HEK293T (cell line): ENCODE data around the gene PLD5.
"Not testable (repeated sequence)": the region's sequence is repeated elsewhere in the genome, so short reads cannot be mapped to it uniquely, and the experiment has no call there.

Experiments used
- CTCF ChIA-PET: fragments of 350-600 bp; formaldehyde crosslinking; extraction: SDS; loops from one replicate; lab custom pipeline; 2021; ENCODE audit warnings: antibody characterized with exemption, inconsistent platforms; lab: Yijun Ruan, JAX
- POLR2A ChIA-PET: fragments of 350-600 bp; formaldehyde crosslinking; extraction: SDS; loops from one replicate; lab custom pipeline; 2020; ENCODE audit warnings: antibody characterized with exemption, inconsistent platforms; lab: Yijun Ruan, JAX
- DNase-seq: peaks from one replicate; pipeline ENCODE4 v3.0.0; 2012; ENCODE audit warnings: mixed read lengths; ENCODE audit errors: extremely low spot score
- ARNT ChIP-seq: fragments of 450-650 bp; IDR thresholded peaks from 2 replicates; pipeline ENCODE4 v1.6.1; 2017; ENCODE audit warnings: mild to moderate bottlenecking
- BHLHE40 ChIP-seq: fragments of 450-650 bp; IDR thresholded peaks from 2 replicates; pipeline ENCODE4 v1.6.1; 2016; ENCODE audit warnings: mild to moderate bottlenecking, moderate library complexity, borderline replicate concordance
- CTBP1 ChIP-seq: fragments of 450-650 bp; IDR thresholded peaks from 2 replicates; pipeline ENCODE4 v1.6.1; 2016; ENCODE audit warnings: borderline replicate concordance
- ELF4 ChIP-seq: fragments of 450-650 bp; IDR thresholded peaks from 2 replicates; pipeline ENCODE4 v1.6.1; 2017; ENCODE audit warnings: antibody characterized with exemption
- FOXA1 ChIP-seq: fragments of 450-650 bp; IDR thresholded peaks from 2 replicates; pipeline ENCODE4 v1.6.1; 2016; ENCODE audit warnings: mild to moderate bottlenecking
- FOXK2 ChIP-seq: fragments of 450-650 bp; IDR thresholded peaks from 2 replicates; pipeline ENCODE4 v1.6.1; 2016; ENCODE audit warnings: mild to moderate bottlenecking
- FOXM1 ChIP-seq: fragments of 450-650 bp; IDR thresholded peaks from 2 replicates; pipeline ENCODE4 v1.6.1; 2017; ENCODE audit warnings: mild to moderate bottlenecking, borderline replicate concordance
- HDGF ChIP-seq: fragments of 450-650 bp; IDR thresholded peaks from 2 replicates; pipeline ENCODE4 v1.6.1; 2017; ENCODE audit warnings: antibody characterized with exemption, borderline replicate concordance
- L3MBTL2 ChIP-seq: fragments of 450-650 bp; conservative IDR thresholded peaks from 2 replicates; pipeline ENCODE4 v1.6.1; 2016; ENCODE audit warnings: mild to moderate bottlenecking
- LEF1 ChIP-seq: fragments of 450-650 bp; IDR thresholded peaks from 2 replicates; pipeline ENCODE4 v1.6.1; 2017; ENCODE audit warnings: mild to moderate bottlenecking, borderline replicate concordance
- NFRKB ChIP-seq: fragments of 450-650 bp; IDR thresholded peaks from 2 replicates; pipeline ENCODE4 v1.6.1; 2016; ENCODE audit warnings: mild to moderate bottlenecking, moderate library complexity
- SP1 ChIP-seq: fragments of 450-650 bp; IDR thresholded peaks from 2 replicates; pipeline ENCODE4 v1.6.1; 2017
- SUZ12 ChIP-seq: fragments of 450-650 bp; IDR thresholded peaks from 2 replicates; pipeline ENCODE4 v1.6.1; 2016; ENCODE audit warnings: mild to moderate bottlenecking
- TARDBP ChIP-seq: fragments of 450-650 bp; IDR thresholded peaks from 2 replicates; pipeline ENCODE4 v1.6.1; 2016
- ZNF384 ChIP-seq: fragments of 450-650 bp; IDR thresholded peaks from 2 replicates; pipeline ENCODE4 v1.6.1; 2016
- TF ChIP-seq, protein P1 (sequence below): fragments of 450-650 bp; IDR thresholded peaks from 2 replicates; pipeline ENCODE4 v1.6.1; 2016

The PLD5 gene

DNA sequence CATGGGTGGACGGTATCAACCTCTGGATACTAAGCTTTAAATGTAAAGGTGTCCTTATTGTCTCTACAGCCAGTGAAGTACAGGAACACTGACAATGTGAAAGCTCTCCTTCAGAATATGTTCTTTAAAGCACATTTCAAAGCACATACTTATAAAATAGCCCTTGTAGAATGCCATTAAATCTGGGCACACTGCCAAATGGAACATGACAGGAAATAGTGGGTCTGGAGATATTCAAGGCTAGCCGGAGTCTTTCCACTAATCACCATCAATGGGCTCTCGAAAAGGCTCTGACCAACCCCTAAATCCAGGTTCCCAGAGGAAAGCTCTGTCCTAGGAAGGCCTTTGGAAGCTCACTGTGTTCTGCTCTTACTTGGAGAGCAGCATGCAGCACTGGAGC, 46.6 kb downstream of the PLD5 start:
- ChIA-PET CTCF (interaction anchor here (0.7 kb wide), 1 partner anchor 349 kb away, joined by 3 read pairs; no protein-coding TSS in a partner anchor), POLR2A (no interaction called here)
- no peak for DNase-seq
- TF ChIP-seq L3MBTL2 (no peak), BHLHE40 (no peak), LEF1 (no peak), TARDBP (no peak), SUZ12 (no peak), FOXA1 (no peak), ARNT (no peak), HDGF (no peak), SP1 (no peak), ELF4 (no peak), FOXM1 (no peak), ZNF384 (no peak), FOXK2 (no peak), CTBP1 (no peak)
- TF ChIP-seq, protein P1, sequence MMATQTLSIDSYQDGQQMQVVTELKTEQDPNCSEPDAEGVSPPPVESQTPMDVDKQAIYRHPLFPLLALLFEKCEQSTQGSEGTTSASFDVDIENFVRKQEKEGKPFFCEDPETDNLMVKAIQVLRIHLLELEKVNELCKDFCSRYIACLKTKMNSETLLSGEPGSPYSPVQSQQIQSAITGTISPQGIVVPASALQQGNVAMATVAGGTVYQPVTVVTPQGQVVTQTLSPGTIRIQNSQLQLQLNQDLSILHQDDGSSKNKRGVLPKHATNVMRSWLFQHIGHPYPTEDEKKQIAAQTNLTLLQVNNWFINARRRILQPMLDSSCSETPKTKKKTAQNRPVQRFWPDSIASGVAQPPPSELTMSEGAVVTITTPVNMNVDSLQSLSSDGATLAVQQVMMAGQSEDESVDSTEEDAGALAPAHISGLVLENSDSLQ, result no peak

DNA sequence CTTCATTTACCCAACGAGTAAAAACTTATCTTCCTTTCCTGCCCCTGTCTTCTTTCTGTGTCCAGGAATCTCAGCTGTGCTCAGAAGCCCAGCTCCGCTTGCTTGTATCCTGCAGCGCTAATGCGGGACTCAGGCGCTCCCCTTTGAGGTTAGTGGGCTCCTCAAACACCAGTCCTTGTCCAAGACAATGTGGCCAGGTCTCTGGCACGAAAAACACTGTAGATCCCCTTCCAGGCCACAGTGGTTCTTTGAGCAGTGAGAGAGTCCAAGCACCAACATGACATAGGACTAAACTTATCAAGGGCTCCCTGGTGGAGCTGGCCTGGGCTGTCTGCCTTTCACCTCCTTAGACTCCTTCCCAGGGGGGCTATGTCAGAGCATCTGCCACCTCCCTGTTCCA, 53.7 kb downstream of the PLD5 start:
- ChIA-PET POLR2A (no interaction called here), CTCF (no interaction called here)
- DNase-seq, result no peak

DNA sequence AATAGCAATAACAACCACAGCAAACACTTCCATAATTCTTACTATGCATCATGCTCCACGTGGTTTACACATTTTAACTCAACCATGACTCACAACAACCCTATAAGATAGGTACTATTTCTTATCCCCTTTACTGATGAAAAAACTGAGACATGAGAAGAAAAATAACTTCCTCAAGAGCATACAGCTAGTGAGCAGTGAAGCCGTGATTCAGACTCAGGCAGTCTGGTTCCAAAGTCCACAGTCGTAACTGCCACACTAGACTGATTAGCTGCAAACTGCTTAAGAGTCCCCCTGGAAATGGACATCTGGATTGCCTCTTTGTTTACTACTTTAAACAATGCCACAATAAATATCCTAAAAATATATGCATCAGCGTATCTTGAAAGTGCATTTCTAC, 55.7 kb downstream of the PLD5 start:
- CTCF ChIA-PET, result interaction anchor here (1.5 to 2.8 kb wide), 2 partner anchors 13 kb away, joined by 6 to 9 read pairs; no protein-coding TSS in a partner anchor
- no peak for TF ChIP-seq FOXK2
- no peak for TF ChIP-seq ARNT
- no peak for TF ChIP-seq ZNF384
- TF ChIP-seq FOXA1, result no peak
- no peak for TF ChIP-seq NFRKB
- no peak for TF ChIP-seq HDGF
- POLR2A ChIA-PET, result no interaction called here
- no peak for DNase-seq

More for the DNA sequence above, 53.7 kb downstream of the PLD5 start:
- TF ChIP-seq FOXA1, result no peak
- no peak for TF ChIP-seq NFRKB
- no peak for TF ChIP-seq TARDBP
- TF ChIP-seq LEF1, result no peak
- no peak for TF ChIP-seq BHLHE40
- no peak for TF ChIP-seq CTBP1
- no peak for TF ChIP-seq ELF4
- no peak for TF ChIP-seq ZNF384
- TF ChIP-seq HDGF, result no peak
- no peak for TF ChIP-seq FOXM1
- no peak for TF ChIP-seq SUZ12

DNA sequence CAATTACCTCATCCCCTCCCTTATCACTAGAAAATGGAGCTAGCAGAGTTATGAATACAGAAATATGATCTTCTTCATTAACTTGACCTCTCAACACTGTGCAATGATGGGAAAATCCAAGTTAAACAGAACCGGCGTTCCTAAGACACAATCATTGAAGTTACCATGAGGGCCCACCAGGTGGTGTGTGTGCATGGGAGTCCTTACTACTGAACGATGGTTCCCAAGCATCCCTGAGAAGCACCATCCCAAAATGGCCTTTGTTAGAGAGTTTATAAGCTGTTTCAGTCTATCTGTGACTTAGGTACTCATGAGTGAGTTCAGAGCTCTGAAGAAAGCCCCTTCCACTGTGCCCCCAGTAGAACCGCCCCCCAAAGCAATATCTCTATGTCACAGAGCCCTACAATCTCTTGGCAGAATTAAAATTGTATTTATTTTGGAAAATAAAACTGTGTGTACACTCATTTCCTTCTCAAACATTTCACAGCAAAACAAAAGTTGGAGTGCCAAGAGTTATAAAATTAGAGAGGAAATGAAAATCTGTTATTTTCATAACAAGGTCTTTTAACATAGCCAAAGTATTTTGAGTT, 56.8 kb downstream of the PLD5 start:
- ChIA-PET CTCF (interaction anchor here (0.6 to 2.8 kb wide), 4 partner anchors 12 to 1507 kb away, joined by 3 to 9 read pairs (median 3); no protein-coding TSS in a partner anchor), POLR2A (no interaction called here)
- peak; percentile 71 for DNase-seq

DNA sequence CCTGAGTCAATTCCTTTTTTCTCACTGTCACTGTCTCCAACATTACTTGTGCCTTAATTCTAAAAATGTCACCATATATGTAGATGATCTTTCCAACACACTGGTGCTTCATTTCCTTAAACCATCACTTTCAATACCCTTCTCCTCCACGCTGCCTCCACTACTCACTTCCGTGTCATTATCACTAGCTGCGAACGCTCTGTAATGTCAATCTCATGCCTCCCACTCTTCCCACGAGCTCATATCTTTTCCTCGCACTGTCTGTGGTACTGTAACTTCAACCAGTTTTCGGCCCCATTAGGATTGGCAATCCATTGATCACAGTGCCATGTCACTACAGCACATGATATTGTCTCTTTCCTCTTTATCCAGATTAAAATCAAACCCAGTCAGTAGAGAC, 61.6 kb downstream of the PLD5 start:
- POLR2A ChIA-PET, result no interaction called here
- CTCF ChIA-PET, result interaction anchor here (1.1 kb wide), 1 partner anchor 12 kb away, joined by 3 read pairs; no protein-coding TSS in a partner anchor
- TF ChIP-seq, protein P1, result no peak
- TF ChIP-seq SUZ12, result no peak
- TF ChIP-seq FOXM1, result no peak
- no peak for TF ChIP-seq ZNF384
- TF ChIP-seq FOXK2, result no peak
- TF ChIP-seq BHLHE40, result no peak
- TF ChIP-seq ARNT, result no peak
- no peak for TF ChIP-seq LEF1
- TF ChIP-seq L3MBTL2, result no peak
- no peak for TF ChIP-seq HDGF
- no peak for DNase-seq

More for the DNA sequence above, 56.8 kb downstream of the PLD5 start:
- TF ChIP-seq FOXM1, result no peak
- TF ChIP-seq HDGF, result no peak
- no peak for TF ChIP-seq CTBP1
- no peak for TF ChIP-seq TARDBP
- no peak for TF ChIP-seq ARNT
- no peak for TF ChIP-seq ZNF384

DNA sequence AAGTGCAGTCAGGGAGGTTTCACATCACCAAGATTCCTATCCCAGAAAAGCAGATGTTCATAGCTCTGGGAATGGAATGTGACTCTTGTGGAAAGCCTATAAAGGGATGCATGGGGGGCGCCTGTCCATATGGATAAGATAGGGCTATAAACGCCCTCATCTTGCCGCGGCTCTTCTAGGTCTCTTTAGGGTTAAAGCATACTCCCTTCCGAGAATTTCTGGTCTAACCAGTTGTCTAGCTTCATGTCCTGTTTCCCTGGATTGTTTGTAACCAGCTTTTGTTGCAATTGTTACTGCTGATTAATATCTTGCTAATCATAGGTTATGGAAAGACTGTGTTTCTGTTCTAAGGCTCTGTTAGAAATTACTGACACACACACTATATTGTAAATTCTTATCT, 64.8 kb downstream of the PLD5 start:
- CTCF ChIA-PET, result interaction anchor here (0.6 kb wide), 1 partner anchor 376 kb away, joined by 3 read pairs; no protein-coding TSS in a partner anchor
- POLR2A ChIA-PET, DNase-seq: not testable (repeated sequence)

DNA sequence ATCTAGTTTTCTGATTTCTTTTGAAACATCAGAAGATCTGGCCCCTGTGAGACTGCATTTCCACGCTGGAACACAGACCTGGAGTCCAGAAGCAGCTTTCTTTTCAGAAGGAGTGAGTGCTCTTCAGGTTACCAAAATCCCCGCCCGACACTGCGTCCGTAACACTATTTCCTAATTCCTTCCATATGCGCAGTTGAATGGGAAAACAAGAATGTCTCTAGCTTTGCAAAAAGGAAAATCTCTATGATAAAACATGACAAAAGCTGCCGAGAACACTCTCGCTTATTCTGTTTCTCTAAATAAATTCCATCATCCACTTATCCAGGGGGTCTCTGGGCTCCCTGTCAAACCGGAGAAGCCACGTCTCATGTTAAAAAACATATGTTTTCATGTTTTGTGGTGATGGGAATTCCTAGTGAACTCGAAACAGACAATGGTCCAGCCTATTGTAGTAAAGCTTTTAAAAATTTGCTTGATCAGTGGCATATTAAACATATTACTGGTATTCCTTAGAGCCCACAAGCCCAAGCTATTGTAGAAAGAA, 67.7 kb downstream of the PLD5 start:
- ChIA-PET CTCF (no interaction called here), POLR2A (no interaction called here)
- DNase-seq, result no peak
- TF ChIP-seq L3MBTL2 (no peak), ARNT (no peak), BHLHE40 (no peak), CTBP1 (no peak), FOXK2 (no peak), SUZ12 (no peak), SP1 (no peak), FOXA1 (no peak), FOXM1 (no peak), LEF1 (no peak), HDGF (no peak), ZNF384 (no peak), TARDBP (no peak), NFRKB (no peak), ELF4 (no peak)
- TF ChIP-seq, protein P1, result no peak
